NCI-H226 (cell line): Measurements from ENCODE around the gene SEC24B.
A peak's percentile ranks its signal among the peaks of the same experiment; 100 is the strongest.
"Not testable (repeated sequence)": the region's sequence is repeated elsewhere in the genome, so short reads cannot be mapped to it uniquely, and the experiment has no call there.

Experiments
- DNase-seq: peaks from one replicate; pipeline ENCODE4 v3.0.0-alpha.2; 2015

The SEC24B gene

DNA sequence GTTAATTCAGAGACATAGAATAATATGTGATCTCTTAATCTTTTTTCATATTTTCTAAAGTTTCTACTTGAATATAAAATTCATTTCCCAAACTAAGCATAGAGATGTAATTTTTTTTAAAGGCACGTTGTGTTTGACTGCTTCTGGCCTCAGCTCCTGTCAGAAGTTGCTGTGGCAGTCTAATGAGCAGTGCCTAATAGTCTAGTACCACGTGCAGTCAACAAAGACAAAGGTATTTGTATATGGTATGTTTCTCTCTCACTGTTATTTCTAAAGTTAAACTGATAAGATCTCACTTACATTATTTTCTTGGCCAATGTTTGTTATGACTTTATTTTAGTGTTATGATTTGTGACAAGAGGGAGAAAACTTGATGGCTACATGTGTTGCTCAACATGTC, 77.8 kb downstream of the SEC24B start:
- no peak for DNase-seq

DNA sequence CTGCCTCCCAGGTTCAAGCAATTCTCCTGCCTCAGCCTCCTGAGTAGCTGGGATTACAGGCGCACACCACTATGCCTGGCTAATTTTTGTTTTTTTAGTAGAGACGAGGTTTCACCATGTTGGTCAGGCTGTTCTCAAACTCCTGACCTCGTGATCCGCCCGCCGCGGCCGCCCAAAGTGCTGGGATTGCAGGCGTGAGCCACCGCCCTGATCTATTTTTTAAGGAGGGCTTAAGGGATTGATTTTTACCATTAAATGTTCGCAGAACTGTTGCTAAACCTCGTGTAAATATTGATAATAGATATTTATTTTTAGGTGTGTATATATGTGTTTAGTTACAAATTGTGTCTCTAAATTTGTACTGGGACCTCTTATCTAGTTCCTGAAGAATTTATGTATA, 79.8 kb downstream of the SEC24B start:
- DNase-seq, result not testable (repeated sequence)

DNA sequence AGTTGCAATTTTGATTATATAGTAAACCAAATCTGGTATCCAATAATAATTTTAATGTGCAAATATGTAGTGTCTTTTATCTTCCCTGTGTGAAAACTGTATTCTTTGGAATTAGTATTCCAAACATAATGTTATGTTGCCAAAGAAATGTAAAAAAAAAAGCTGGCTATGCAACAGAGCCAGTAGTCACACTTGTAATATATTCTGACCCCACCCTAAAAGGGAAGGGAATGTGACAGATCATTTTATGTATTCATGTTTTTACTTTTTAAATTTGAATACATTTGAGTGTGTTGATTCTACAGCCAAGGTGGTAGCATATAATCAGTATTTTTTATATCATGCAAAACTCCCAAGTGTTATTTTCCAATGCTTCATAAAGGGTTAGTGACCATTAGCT, 98.6 kb downstream of the SEC24B start:
- DNase-seq, result no peak

DNA sequence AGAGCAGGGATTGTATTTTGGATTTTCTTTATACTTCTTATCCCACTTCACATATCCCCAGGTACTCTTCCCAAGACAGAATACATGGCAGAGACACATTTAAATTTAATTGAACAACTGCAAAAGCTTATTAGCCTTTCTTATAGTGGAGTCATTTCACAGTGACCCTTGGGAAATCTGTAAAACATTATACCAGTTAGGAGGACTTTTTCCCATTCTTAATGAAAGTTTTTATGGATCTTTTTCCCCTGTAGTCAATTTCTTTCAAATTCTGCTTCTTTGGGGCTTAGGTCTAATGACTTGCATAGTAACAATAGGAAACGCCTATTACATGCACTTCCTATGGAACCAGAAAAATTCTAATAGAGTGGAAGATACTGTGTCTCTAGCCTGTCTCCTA, 111.8 kb downstream of the SEC24B start:
- DNase-seq, result no peak

DNA sequence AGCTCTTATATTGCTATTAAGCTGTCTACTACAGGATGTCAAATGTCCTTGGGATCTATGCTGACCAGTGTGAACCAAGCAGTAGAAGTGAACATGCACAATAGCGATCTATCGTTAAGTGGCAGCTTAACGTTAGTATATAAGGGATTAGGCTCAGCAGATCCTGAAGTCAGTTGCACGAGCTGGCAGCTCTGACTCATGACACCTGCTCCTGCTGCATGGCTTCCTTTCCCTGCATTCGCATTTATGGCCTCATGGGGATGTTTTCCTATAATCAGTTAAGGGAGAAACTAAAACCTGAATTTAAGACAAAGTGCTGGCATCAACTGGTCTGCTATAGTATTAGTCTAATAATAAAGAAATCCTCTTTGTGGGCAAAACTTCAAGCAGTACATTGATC, 113.8 kb downstream of the SEC24B start:
- DNase-seq, result no peak

DNA sequence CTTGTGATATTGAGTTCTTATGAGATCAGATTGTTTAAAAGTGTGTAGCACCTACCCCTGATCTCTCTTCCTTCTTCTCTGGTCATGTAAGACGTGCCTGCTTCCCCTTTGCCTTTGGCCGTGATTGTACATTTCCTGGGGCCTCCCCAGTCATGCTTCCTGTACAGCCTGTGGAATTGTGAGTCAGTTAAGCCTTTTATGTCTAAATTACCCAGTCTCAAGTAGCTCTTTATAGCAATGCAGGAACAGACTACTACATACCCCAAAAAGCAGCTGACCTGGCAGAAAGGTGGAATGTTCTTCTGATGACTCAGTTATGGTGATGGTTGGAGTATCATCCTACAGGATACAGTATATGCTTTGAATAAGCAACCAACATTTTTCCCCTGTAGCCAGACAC, 115.0 kb downstream of the SEC24B start:
- peak; percentile 86 for DNase-seq

DNA sequence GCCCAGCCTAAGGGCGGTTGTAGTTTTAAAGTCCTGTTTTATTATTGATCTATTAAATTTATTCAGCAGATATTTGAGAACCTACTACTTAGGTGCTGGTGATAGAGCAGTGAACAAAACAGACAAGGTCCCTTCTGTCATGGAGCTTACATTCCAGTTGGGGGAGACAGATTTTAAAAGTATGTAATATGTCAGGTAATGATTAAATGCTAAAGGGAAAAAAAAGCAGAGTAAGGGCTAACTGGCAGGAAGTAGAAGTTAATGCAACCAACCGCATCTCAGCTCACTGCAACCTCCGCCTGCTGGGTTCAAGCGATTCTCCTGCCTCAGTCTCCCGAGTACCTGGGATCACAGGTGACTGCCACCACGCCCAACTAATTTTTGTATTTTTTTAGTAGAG, 118.6 kb downstream of the SEC24B start:
- DNase-seq, result no peak

DNA sequence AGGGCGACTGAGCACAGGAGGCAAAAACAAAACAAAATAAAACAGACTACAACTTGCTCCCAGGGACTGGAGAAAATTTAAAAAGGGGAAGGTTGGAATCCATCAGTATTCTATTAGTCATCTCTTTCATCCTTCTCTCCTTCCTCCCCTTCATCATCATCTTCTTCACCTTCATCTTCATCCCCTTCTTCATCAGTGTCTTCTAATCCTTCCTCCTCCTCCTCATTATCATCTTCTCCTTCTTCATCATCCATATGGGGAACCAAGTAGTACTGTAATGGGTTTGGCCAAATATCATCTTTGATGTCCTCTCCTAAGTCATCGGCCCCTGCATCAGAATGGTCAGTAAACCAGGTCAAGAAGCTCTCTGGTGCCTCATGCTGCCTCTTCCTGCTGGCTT, 119.5 kb downstream of the SEC24B start:
- DNase-seq, result no peak

DNA sequence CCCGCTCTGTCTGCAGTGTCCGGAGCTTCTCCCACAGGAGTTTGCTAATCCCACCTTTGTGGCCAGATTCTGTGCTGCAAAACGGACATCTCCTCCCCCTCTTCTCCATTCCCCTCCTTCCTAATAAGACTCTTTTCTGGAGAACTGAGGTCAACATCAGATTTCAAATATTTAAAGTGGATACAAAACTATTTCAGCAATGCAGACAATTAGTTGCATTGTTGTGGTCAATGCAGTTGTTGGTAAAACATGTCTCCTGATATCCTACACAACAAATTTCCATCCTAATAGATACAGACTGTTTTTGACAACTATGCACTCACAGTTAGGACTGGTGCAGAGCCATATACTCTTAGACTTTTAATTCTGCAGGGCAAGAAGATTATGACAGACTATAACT, 121.4 kb downstream of the SEC24B start:
- no peak for DNase-seq

DNA sequence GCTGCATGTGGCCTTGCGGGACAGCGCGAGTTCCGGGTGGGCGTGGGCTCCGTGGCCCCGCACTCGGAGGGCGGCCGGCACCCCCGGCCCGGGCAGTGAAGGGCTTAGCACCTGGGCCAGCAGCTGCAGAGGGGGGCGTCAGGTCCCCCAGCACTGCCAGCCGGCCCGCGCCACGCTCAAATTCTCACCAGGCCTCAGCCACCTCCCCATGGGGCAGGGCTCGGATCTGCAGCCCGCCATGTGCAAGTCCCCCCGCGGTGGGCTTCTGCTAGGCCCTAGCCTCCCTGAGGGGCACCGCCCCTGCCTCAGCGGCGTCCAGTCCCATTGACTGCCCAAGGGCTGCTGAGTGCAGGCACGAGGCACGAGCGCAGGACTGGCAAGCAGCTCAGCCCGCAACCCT, 123.8 kb downstream of the SEC24B start:
- DNase-seq, result no peak

DNA sequence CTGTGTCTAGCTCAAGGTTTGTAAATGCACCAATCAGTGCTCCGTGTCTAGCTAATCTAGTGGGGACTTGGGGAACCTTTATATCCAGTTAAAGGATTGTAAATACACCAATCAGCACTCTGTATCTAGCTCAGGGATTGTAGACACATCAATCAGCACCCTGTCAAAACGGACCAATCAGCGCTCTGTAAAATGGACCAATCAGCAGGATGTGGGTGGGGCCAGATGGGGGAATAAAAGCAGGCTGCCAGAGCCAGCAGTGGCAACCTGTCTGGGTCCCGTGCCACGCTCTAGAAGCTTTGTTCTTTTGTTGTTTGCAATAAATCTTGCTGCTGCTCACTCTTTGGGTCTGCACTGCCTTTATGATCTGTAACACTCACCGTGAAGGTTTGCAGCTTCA, 124.5 kb downstream of the SEC24B start:
- not testable (repeated sequence) for DNase-seq

DNA sequence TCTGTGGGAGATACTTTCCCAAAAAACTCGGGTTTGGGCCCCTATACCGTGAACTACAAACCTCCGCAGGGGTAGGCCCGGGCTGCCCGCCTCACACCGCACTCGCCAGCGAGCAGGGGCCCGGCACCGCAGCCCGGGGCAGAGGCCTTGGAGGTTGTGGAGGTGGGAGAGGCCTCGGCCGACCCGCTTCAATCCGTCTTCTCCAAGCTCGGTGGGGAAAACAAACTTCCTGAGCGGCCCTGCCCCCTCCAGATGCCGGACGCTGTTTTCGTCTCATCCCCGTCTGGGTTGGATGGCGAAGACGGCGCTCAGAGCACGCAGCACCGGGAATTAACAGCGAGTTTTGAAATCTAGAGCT, 126.0 kb downstream of the SEC24B start:
- no peak for DNase-seq

DNA sequence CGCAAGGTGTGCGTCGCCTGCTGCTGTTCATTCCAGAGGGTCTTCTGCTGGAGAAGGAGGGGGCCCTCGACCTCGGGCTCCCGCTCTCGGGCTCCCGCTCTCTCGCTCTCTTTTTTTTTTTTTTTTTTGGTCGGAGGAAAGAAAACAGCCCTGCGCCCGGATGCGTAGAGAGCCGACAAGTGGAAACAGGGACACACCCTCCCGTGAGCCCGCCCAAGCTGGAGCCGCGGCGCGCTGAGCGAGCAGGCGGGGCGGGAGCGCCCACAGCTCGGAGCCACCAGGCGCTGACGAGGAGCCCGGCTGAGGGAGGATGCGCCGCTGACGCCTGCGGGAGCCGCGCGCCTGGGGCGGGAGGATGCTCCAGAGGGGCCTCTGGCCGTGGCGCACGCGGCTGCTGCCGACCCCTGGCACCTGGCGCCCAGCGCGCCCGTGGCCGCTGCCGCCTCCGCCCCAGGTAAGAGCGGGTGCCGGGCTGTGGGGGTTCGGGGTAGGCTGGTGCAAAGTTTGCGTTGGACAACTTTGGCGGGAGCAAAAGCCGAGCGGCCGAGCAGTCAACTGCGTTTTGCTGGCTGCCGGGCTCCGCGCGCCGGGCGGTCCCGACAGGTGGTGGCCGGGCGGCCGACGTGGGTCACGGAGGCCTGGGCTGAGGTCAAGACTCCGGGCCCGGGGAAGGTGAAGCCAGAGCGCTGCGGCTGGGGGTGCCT, 126.5 kb downstream of the SEC24B start, which contains the start of gene MCUB:
MCUB (plus strand) TSS at position 264 of the 704 bp plus-strand sequence; CDS start at position 356, 92 bp downstream.
- DNase-seq, result peak; percentile 94

DNA sequence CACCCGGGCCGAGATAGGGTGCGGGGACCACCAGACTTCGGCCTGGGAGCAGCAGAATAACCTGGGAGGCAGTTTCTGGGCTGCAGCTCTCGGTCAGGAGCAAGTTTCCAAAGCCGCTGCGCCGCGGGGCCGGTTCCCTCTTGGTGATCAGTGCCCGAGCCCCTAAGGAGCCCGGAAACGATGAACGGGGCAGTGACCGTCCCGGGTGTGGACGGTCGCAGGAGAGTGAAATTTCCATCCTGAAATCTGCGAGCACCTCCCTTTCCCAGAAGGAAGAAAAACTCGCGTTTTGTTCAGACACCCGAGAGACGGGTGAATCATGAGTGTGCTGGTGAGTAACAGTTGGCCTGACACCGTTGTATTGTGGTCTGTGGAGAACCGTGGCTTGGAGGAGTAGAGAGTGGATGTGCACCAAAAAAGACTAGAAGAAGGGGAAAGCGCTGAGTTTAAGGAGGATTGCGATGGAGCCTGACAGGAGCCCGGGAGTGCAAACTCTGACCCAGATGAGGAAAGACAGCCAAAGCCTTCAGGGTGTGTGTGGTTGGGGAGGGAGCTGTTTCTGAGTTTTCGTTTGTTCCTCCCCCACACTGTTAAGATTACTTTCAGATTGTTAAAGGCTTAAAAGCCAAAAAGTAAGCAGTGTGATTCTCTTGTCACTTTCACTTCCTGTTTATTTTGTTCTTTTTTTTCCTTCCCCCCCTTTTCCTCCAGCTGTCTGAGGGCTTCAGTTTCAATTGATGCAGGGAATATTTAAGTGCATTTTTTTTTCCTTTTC, 127.3 kb downstream of the SEC24B start:
- DNase-seq, result peak; percentile 73

DNA sequence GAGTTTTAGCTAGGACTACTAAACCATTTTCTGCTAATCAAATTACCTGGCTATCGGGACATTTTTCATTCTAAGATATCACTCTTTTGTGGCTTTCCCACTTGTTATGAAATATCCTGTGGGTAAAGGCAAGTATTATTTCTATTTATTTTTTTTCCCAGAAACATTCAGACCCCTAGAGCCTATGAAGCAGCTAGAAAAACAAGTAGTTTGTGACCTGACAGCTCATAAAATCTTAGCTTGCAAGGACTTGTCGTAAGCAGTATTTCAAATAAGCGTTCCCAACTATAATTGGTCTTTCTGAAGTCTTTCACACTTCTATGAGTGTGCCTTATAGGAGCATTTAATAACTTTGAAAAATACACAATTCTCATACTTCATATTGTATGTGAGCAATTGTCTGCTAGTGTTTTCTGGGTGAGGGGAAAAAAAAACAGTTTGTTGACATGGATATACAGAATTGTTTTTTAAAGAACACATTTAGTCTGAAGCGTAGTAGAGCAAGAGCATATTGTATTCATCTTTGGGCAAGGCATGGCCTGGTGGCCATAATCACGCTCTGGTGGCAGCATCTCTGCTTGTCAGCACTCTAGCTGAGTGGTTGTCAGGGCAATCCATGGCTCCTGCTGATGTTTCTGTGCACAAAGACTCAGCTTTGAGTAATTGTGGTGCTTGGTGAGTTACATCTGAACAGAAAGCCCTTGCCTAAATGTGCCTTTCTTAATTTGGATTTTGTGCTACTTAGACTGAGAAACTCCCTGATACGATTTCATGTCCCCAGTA, 129.0 kb downstream of the SEC24B start:
- DNase-seq, result no peak

DNA sequence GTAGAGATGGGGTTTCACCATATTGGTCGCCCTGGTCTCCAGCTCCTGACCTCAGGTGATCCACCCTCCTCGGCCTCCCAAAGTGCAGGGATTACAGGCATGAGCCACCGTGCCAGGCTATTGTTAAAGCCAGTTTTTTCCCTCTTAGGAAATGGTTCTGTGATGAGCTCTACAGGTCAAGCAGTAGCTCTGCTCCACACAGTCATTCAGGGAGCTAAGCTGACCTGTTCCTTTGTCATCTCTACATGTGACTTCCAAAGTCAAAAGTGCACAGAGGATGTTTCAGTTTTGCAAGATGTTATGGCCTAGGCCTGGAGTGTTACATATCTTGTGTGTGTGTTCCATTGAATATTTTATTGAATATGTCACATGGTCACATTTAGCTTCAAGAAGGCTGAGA, 137.9 kb downstream of the SEC24B start:
- no peak for DNase-seq

DNA sequence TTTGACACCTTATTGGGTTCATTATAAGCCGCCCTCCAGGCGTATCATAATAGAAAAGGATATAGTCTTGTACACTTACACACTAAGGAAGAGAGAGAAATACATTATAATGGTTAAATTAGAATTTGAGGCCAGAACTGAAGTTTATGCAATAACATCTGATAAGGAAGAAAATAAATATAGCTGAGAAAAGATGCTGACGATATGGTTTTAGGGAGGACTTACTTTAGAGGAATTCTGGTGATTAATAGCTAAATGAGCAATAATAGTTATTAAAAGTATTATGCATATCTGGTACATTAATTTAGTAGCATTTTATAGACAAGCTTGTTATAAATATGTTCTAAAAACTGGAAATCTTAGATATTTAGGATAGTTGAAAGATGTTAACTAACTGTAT, 138.5 kb downstream of the SEC24B start:
- DNase-seq, result no peak

DNA sequence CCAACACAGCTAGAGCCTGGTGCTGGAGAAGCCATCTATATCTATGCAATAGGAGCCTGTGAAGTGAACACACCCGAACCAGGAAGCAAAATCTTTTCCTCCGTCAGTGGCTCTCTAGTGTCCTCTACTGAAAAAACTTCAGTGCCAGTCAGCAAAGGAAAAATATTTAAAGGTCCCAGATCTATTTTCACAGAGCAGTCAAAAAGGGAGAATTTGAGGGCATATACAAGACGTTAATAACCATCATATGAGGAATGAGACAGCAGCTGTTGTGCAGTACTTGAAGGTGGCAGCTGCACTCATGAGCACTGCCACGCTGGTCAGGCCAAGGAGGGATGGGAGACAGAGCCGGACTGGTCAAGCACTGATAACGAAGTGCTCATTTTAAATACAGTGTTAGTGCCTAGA, 140.8 kb downstream of the SEC24B start:
- no peak for DNase-seq

DNA sequence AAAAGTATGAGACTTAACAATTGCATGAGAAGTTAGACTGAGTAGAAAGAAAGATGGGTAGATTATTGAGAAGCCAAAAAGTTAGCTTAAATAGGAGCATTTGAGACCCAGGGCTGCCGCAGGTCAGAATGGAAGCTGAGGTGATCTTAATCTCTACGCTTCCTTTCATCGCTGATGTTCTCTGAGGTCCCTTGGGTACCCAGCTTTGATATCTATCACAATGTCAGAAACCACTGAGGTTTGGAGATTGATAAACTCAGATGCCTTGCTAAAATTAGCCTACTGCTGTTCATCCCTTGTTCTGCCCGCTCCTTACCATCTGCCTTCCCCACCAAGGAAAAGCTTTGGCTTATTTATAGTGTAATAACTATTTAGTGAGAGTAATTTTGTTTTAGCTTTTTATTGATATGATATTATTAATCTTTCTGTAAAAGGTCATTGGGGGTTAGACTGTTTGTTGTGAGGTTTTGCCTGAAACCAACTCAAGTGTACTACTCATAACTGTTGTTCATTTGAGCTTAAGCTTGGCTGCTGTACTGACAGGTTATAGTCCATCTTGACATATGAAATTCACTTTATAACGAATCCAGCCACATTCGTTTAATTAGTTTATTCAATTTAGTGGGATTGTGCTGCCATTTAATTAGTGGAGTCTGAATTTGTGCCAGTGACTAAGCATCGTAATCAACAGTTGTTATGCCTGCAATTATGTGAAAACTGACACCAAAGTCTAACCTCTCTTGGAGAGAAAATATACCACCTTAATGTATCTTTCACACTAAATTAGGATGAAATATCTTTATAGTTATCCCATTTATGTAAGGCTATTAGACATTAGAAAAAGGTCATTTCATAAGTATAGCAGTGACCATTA, 141.6 kb downstream of the SEC24B start:
- DNase-seq, result no peak

DNA sequence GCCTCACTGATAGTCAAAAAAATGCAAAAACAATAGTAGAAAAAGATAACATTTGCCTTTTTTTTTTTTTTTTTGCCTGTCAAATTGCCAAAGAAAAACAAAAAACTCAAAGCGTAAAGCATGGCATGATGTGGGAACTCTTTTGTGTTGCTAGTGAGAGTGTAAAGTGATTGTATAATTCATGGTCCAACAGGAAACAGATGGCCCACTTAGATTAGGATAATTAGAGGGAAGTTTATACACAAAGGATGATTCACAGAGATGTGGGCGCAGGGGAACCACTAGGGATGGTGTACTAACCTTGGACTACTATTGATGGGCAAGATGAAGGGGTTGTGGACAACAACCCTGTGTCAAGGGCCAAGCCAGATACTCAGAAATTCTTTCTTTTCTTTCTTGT, 142.8 kb downstream of the SEC24B start:
- DNase-seq, result no peak

DNA sequence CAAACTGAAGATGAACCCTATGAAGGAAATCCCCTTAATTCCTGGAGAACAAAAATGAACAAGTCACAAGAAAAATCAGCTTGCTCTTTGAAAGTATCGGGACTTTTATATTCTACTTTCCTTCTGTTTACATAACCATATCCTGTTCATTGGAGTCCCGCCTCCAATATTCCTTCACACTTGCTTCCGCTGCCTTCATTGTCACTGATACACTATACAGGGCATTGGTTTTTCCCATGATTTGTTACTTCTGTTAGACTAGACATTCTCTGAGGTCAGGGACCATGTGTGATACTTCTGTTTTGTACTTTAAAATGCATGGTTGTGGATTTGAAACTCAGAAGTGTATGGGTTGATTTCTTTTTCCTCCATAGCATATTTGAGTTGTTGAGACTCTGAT, 145.2 kb downstream of the SEC24B start:
- no peak for DNase-seq

DNA sequence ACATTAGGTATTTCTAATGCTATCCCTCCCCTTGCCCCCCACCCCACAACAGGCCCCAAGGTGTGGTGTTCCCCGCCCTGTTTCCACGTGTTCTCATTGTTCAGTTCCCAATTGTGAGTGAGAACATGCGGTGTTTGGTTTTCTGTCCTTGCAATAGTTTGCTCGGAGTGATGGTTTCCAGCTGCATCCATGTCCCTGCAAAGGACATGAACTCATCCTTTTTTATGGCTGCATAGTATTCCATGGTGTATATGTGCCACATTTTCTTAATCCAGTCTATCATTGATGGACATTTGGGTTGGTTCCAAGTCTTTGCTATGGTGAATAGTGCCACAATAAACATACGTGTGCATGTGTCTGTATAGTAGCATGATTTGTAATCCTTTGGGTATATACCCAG, 146.4 kb downstream of the SEC24B start:
- DNase-seq, result not testable (repeated sequence)

DNA sequence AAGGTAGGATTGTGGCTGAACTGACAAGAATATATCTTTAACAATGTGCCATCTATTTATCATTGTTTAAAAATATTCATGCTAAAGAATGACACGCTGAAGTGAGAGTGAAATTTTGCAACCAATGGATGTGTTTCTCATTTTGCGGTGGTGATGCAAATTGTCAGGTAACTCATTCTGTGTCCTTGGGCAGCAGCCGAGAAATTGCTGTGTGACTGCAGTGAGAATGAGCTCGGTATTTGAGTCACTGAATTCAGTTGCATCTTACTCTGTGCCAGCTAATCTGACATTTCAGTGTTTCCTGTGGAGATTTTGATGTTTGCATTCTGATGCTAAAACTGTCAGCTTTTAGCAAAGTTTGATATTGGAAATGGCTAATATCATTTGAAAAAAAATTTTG, 154.6 kb downstream of the SEC24B start:
- DNase-seq, result no peak
